ENCODE data around the gene LPIN2.

LPIN2 gene

DNA sequence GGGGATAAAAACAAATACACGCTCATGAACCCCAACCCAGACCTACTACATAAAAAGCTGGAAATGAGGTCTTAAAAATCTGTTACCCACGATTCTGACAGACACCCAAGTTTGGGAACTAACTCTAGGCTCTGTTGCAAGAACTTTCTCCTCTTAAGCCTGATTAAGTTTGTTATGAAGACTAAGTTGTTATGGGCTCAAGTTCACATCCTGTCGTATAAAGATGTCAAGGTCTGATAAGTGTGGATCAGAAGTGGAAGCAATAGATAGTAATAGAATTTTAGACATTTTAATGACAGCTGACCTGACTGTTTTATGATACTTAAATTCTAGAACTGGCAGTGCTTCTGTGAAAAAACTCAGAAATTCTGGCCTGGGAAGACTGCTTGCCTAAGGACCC, 43.2 kb downstream of the LPIN2 start:
- TF ChIP-seq, protein P1, sequence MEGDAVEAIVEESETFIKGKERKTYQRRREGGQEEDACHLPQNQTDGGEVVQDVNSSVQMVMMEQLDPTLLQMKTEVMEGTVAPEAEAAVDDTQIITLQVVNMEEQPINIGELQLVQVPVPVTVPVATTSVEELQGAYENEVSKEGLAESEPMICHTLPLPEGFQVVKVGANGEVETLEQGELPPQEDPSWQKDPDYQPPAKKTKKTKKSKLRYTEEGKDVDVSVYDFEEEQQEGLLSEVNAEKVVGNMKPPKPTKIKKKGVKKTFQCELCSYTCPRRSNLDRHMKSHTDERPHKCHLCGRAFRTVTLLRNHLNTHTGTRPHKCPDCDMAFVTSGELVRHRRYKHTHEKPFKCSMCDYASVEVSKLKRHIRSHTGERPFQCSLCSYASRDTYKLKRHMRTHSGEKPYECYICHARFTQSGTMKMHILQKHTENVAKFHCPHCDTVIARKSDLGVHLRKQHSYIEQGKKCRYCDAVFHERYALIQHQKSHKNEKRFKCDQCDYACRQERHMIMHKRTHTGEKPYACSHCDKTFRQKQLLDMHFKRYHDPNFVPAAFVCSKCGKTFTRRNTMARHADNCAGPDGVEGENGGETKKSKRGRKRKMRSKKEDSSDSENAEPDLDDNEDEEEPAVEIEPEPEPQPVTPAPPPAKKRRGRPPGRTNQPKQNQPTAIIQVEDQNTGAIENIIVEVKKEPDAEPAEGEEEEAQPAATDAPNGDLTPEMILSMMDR (IDR thresholded peaks at IDR 0.05): no peak

DNA sequence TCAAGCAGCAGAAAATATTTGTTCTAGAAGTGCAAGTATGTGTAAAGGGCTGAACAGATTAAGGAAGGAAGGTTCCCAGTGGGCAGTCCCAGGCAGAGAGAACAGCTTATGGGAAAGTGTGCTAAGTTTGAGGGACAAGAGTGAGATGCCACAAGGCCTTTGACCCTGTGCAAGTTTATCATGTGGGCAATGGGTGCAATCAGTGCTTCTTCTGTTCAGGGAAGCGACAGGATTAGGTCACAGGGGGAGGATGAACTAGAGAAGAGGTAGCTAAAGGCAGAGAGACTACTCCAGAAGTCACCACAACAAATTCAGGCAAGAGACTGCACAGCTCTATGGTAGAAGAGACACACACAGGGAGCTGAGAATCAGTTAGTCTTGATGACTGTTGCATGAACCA, 44.3 kb downstream of the LPIN2 start:
- no peaks in the 10 kb centered on the region for H3K9me3 ChIP-seq
- no peaks in the 10 kb centered on the region for H3K36me3 ChIP-seq

More for the DNA sequence above, 43.2 kb downstream of the LPIN2 start:
- H3K4me3 ChIP-seq (ENCODE audit: low read depth in 1 of 2, low read length in 1 of 2): no peak overlapping the region
- H3K27me3 ChIP-seq: no peaks in the 10 kb centered on the region
- H3K36me3 ChIP-seq: no peaks in the 10 kb centered on the region
- peak overlapping the region; percentile 86 for H3K27ac ChIP-seq
- no peaks in the 10 kb centered on the region for H3K9me3 ChIP-seq
- H3K4me1 ChIP-seq (ENCODE audit: control insufficient read depth in 1 of 2, insufficient read depth in 1 of 2, low read depth in 1 of 2, low read length in 1 of 2): peaks cover 45 to 53% of the 10 kb centered on the region in 2 experiments

DNA sequence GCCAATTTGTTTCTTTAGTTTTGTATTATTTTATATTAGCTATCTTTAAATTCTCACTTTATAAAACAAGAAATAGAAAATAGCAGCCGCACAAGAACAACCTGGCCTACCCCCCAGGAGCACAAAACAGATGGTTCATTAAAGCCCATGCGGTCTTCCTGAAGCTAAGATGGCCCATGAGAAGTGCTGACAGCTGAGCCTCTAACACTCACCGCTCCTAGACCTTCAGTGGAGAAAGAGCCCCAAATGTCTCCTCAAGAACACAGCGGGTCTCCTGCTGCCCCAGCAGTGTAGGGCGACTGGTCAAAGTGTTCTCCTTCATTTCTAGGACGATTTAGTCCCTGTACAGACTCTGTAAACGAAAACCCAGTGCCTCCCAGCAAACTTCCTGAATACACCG, 45.1 kb downstream of the LPIN2 start:
- peak overlapping the region; percentile 86 for H3K27ac ChIP-seq
- H3K4me3 ChIP-seq (ENCODE audit: low read depth in 1 of 2, low read length in 1 of 2): no peak overlapping the region
- H3K27me3 ChIP-seq: no peaks in the 10 kb centered on the region
- TF ChIP-seq, protein P1 (IDR thresholded peaks at IDR 0.05): no peak
- peaks cover 42 to 57% of the 10 kb centered on the region in 2 experiments for H3K4me1 ChIP-seq (ENCODE audit: control insufficient read depth in 1 of 2, insufficient read depth in 1 of 2, low read depth in 1 of 2, low read length in 1 of 2)
- no peaks in the 10 kb centered on the region for H3K9me3 ChIP-seq
- no peaks in the 10 kb centered on the region for H3K36me3 ChIP-seq

More for the DNA sequence above, 44.3 kb downstream of the LPIN2 start:
- TF ChIP-seq, protein P1 (IDR thresholded peaks at IDR 0.05): no peak
- no peaks in the 10 kb centered on the region for H3K27me3 ChIP-seq
- H3K27ac ChIP-seq: peak overlapping the region; percentile 86
- no peak overlapping the region for H3K4me3 ChIP-seq (ENCODE audit: low read depth in 1 of 2, low read length in 1 of 2)
- peaks cover 45 to 53% of the 10 kb centered on the region in 2 experiments for H3K4me1 ChIP-seq (ENCODE audit: control insufficient read depth in 1 of 2, insufficient read depth in 1 of 2, low read depth in 1 of 2, low read length in 1 of 2)

DNA sequence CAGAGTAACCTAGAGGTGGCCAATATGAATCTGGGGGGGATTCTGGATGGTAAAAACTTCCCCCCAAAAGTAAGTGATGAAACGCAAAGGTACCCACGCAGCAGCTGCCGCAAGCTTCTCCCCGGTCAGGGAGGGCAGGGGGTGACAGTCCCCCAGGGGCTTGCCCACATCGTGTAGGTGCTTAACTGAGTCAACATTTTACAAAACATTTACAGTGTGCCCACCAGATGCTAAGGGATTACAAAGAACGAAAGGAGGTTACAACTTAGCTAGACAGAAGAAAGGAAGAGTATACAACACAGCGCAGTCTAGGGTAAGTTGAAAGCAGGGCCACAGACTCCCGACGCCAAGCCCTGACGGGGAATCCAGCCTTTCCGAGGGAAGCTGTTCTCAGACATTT, 45.6 kb downstream of the LPIN2 start:
- H3K4me3 ChIP-seq (ENCODE audit: low read depth in 1 of 2, low read length in 1 of 2): no peak overlapping the region
- no peaks in the 10 kb centered on the region for H3K36me3 ChIP-seq
- H3K9me3 ChIP-seq: no peaks in the 10 kb centered on the region
- no peak overlapping the region for H3K27ac ChIP-seq
- TF ChIP-seq, protein P1 (IDR thresholded peaks at IDR 0.05): no peak
- peaks cover 37 to 56% of the 10 kb centered on the region in 2 experiments for H3K4me1 ChIP-seq (ENCODE audit: control insufficient read depth in 1 of 2, insufficient read depth in 1 of 2, low read depth in 1 of 2, low read length in 1 of 2)
- H3K27me3 ChIP-seq: no peaks in the 10 kb centered on the region

DNA sequence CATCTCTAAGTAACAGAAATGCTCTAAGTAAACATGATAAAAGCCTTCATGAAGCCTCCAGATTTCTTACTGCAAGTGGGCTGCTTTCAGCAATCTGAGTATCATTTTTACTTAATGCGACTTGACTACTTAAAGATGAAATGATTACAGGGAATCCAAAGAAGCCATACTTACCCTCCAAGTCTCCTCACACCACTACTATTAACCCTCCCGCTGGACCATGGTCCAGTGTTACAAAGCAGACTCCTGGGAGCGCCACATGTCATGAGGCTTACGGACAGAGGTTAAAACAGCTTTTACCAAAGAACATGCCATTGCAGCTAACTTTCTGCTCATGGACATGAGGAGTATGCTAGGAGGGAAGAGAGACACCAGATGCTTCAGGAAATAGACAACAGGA, 46.4 kb downstream of the LPIN2 start:
- Histone ChIP-seq H3K36me3 (no peaks in the 10 kb centered on the region), H3K4me3 (ENCODE audit: low read depth in 1 of 2, low read length in 1 of 2) (no peak overlapping the region), H3K27me3 (no peaks in the 10 kb centered on the region), H3K27ac (no peak overlapping the region), H3K9me3 (no peaks in the 10 kb centered on the region), H3K4me1 (ENCODE audit: control insufficient read depth in 1 of 2, insufficient read depth in 1 of 2, low read depth in 1 of 2, low read length in 1 of 2) (peaks cover 35 to 56% of the 10 kb centered on the region in 2 experiments)
- TF ChIP-seq, protein P1 (IDR thresholded peaks at IDR 0.05): no peak

DNA sequence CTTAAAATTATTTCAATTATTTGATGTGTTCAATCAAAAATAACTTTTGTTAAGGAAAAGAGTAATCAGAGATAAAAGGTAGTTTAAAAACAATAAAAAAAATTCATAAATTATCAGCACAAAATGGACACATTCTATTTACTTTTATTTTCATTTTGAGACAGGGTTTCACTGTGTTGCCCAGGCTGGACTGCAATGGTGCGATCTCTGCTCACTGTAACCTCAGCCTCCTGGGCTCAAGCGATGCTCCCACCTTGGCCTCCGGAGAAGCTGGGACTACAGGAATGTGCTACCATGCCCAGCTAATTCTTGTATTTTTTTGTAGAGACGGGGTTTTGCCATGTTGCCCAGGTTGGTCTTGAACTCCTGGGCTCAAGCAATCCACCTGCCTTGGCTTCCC, 47.1 kb downstream of the LPIN2 start:
- Histone ChIP-seq H3K27me3 (no peaks in the 10 kb centered on the region), H3K9me3 (no peaks in the 10 kb centered on the region), H3K36me3 (no peaks in the 10 kb centered on the region), H3K4me1 (ENCODE audit: control insufficient read depth in 1 of 2, insufficient read depth in 1 of 2, low read depth in 1 of 2, low read length in 1 of 2) (peaks cover 35 to 56% of the 10 kb centered on the region in 2 experiments), H3K27ac (no peak overlapping the region), H3K4me3 (ENCODE audit: low read depth in 1 of 2, low read length in 1 of 2) (no peak overlapping the region)
- TF ChIP-seq, protein P1 (IDR thresholded peaks at IDR 0.05): no peak
